Ishikawa (cell line): Measurements from ENCODE around the gene DEXI.

Source experiments
- RAD21 ChIP-seq: IDR thresholded peaks from 2 replicates; pipeline ENCODE4 v1.6.1; 2012; ENCODE audit warnings: low read depth
- YY1 ChIP-seq: IDR thresholded peaks from 2 replicates; pipeline ENCODE4 v1.6.1; 2012; ENCODE audit warnings: low read depth
- TF ChIP-seq, protein P1 (sequence below): IDR thresholded peaks from 2 replicates; pipeline ENCODE4 v1.6.1; 2012

DNA sequence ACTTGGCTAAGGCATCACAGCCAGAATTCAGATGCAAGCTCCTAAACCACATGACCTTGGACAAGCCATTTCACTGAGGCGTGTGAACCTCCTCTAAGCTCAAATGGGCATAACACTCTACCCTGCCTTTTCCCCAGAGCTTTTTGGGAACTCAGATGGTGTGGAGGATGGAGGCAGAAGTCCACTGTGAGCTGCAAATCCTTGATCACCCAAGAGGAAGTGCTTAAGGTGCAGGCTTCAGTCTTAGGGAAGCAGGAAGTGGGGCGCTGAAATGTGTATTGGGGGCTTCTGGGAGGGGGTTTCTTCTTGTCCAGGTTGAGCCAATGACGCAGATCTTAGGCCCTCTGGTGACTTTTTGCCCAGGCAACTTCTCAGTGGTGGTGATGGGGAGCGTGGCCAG is 52.4 kb downstream of the DEXI start:
- TF ChIP-seq YY1 (no peak), RAD21 (no peak)
- TF ChIP-seq, protein P1, sequence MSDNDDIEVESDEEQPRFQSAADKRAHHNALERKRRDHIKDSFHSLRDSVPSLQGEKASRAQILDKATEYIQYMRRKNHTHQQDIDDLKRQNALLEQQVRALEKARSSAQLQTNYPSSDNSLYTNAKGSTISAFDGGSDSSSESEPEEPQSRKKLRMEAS: no peak
